ENCODE data around the gene NCAM1.
"Not testable (repeated sequence)": the region's sequence is repeated elsewhere in the genome, so short reads cannot be mapped to it uniquely, and the experiment has no call there.

Gene NCAM1

DNA sequence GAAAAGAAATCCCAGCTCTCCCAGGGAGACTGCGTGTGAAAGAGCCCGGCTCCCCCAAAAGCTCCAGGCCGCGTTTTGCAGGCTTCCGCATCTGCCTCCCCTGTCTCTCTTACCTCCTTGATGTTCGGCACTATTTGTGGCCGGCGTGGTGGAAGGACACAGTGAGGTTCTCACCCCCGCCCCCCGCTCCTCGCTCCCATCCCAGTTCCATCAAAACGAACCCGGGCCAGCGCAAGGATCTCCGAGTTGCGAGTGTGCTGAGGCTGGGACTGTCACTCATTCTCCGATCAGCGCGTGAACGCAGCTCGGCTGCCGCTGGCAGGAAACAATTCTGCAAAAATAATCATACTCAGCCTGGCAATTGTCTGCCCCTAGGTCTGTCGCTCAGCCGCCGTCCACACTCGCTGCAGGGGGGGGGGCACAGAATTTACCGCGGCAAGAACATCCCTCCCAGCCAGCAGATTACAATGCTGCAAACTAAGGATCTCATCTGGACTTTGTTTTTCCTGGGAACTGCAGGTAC lies at the start of gene NCAM1:
Gene NCAM1, plus strand, starts transcription at position 275 of the 523 bp plus-strand sequence.
- Mint-ChIP-seq H3K27ac (no peak within 1 kb of the TSS), H3K36me3 (ENCODE audit: low read depth) (no peaks in the 10 kb centered on the region), H3K4me1 (ENCODE audit: low read depth) (peaks cover 10% of the 10 kb centered on the region), H3K27me3 (ENCODE audit: low read depth) (peaks cover 74% of the 10 kb centered on the region), H3K9me3 (no peaks in the 10 kb centered on the region), H3K4me3 (peak within 1 kb of the TSS; percentile 82)
- peak; percentile 5 for DNase-seq (ENCODE audit: low spot score)

DNA sequence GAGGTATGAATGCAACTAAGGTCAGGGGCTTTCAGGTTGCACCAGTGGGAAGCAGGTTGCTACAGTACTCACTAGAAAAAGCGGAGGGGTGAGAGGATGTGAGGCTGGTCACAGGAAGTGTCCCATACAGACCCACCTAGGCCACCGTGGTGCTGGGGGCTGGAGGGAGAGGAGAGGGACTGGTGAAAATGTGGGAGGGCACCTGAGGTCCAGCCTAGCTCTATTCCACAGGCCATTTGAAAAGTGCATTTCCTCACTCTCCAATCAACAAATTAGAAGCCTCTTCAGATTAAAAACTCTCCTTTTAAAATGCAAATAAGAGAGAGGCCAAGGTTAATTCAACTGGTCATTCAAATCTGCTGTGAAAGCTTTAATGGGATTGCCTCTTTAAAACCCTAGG lies 38.6 kb upstream of the NCAM1 start:
- Mint-ChIP-seq H3K27me3 (ENCODE audit: low read depth) (no peaks in the 10 kb centered on the region), H3K4me3 (no peak overlapping the region), H3K36me3 (ENCODE audit: low read depth) (no peaks in the 10 kb centered on the region), H3K9me3 (no peaks in the 10 kb centered on the region), H3K27ac (no peak overlapping the region), H3K4me1 (ENCODE audit: low read depth) (no peaks in the 10 kb centered on the region)
- no peak for DNase-seq (ENCODE audit: low spot score)

DNA sequence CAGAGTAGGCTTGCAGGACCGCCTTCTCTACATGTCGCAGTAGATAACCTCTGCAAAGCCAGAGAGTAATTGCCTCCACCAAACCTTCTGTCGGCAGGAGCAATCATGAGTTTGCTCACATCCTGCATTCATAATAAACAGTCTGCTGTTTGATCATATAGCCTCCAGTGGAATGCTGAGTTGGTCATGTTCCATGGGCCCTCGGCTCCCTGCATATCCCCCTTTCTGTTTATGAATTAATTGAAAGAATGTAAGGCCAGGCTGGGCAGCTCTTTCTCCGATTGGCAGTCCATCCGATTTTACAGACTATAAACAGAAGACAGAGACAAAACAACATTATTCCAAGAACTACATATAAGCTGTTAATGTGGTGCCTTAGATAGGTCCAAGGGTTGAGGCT lies 36.4 kb upstream of the NCAM1 start:
- H3K36me3 Mint-ChIP-seq (ENCODE audit: low read depth); H3K4me3 Mint-ChIP-seq; H3K9me3 Mint-ChIP-seq; H3K27ac Mint-ChIP-seq; H3K4me1 Mint-ChIP-seq (ENCODE audit: low read depth); DNase-seq (ENCODE audit: low spot score); H3K27me3 Mint-ChIP-seq (ENCODE audit: low read depth): not testable (repeated sequence)

DNA sequence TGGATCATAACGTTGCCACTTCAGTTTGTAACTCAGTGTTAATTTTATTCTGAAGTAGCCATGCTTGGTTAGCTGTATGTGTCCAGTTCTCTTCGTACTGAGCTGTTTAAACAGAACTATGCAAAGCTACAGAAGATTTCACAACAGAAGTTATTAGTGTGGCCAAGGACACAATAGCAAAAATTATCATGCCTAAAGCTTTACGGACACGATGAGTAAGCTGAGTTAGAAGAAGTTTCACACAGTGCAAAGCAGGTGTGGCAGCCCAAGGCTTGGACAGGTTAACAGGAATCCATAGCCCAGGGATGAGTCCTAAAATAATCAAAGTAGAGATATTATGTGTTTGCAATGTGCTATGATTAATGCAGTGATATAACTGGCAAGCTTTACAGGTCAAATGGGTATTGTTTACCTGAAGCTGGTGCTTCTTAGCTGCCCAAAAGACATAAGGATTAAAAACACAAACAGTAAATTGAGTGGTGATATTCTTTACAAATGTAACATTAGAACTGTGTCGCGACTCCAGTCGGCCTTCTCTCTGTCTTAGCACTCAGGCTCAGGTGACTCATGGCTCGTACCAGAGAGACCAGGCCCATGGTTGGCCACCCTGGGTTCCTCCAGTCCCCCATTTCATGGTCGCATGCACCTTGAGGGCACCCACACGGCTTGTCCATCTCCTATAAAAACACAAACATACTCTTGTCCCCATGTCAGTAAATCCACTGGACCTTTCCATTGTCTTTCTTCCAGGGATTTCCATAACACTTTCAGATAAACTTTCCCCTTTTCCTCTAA lies 35.5 kb upstream of the NCAM1 start:
- no peaks in the 10 kb centered on the region for H3K36me3 Mint-ChIP-seq (ENCODE audit: low read depth)
- DNase-seq (ENCODE audit: low spot score): no peak
- no peaks in the 10 kb centered on the region for H3K27me3 Mint-ChIP-seq (ENCODE audit: low read depth)
- H3K27ac Mint-ChIP-seq: no peak overlapping the region
- no peak overlapping the region for H3K4me3 Mint-ChIP-seq
- H3K9me3 Mint-ChIP-seq: no peaks in the 10 kb centered on the region
- no peaks in the 10 kb centered on the region for H3K4me1 Mint-ChIP-seq (ENCODE audit: low read depth)

DNA sequence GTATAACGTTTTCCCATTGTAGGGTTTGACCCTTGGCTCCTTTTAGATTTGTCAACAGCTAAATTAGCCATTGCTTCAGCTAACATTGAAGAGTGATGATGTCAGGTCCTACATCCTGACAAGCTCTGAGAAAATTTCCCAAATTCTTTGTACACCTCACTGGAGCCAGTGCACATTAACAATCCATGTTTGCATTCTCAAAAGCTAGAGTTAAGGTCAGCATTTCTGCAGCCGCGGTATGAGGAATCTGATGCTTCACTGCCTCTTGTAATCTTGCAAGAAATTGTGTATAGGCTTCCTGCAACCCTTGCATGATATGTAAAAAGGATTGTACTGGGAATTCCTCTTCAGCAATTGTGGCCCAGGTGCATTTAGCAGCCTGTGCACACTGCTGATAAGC lies 33.1 kb upstream of the NCAM1 start:
- Mint-ChIP-seq H3K9me3 (no peaks in the 10 kb centered on the region), H3K27ac (no peak overlapping the region), H3K27me3 (ENCODE audit: low read depth) (no peaks in the 10 kb centered on the region), H3K4me3 (no peak overlapping the region), H3K36me3 (ENCODE audit: low read depth) (no peaks in the 10 kb centered on the region), H3K4me1 (ENCODE audit: low read depth) (no peaks in the 10 kb centered on the region)
- DNase-seq (ENCODE audit: low spot score): no peak

DNA sequence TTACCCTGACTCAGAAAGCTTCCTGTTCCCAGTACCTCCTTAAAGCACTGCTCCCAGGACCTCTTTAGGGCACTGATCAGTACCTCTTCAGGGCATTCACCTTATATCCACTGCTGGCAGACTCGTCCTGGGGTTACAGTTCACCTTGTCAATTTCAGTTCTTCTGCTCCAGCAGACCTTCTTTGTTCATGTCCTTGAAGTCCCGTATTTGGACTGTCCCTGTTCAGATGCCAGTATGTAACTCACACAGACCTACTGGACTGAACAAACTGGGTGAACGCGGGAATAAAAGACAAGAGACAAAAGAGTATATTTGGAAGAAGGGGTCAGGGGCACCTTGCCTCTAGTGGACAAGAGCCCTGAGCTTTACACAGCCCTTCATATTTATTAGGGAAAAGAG lies 31.8 kb upstream of the NCAM1 start:
- Mint-ChIP-seq H3K36me3 (ENCODE audit: low read depth) (no peaks in the 10 kb centered on the region), H3K27ac (no peak overlapping the region), H3K9me3 (no peaks in the 10 kb centered on the region), H3K27me3 (ENCODE audit: low read depth) (no peaks in the 10 kb centered on the region), H3K4me3 (no peak overlapping the region), H3K4me1 (ENCODE audit: low read depth) (no peaks in the 10 kb centered on the region)
- no peak for DNase-seq (ENCODE audit: low spot score)

DNA sequence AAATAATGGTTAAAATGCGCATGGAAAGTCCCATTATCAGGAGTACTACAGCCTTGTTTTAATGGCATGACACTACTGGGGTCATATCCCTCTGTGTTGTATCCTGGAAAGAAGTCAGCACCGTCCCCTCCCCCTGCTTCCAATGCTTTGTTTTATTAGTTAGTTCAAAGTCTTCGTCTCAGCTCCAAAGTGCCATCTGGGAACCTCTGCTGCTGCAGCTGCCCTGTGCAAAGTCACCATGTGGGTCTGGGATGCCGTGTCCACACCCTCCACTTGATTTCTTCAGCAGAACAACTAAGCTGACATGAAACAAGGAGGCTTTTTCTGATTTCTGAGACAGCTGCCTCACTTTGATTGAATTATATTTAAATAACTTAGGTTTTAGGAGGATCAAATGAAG lies 29.5 kb upstream of the NCAM1 start:
- Mint-ChIP-seq H3K27me3 (ENCODE audit: low read depth) (no peaks in the 10 kb centered on the region), H3K36me3 (ENCODE audit: low read depth) (no peaks in the 10 kb centered on the region), H3K4me3 (no peak overlapping the region), H3K9me3 (no peaks in the 10 kb centered on the region), H3K4me1 (ENCODE audit: low read depth) (no peaks in the 10 kb centered on the region), H3K27ac (no peak overlapping the region)
- DNase-seq (ENCODE audit: low spot score): no peak

DNA sequence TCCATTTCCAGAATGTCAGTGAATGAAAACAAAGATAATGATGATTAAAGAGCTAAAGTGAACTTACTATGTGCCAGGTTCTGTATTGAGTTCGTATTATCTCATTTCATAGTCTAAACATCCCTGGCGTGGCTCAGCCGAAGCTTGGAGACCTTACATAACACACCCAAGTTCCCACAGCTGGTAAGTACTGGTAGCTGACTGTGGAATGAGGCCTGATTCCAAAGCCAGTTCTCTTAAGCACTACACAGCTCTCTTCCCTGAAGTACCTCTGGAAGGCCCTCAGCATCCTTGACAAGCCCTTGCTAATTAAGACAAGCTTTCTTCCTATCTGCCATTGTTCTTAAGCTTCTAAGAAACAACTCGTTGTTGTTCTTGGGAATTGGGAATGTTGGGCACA lies 28.6 kb upstream of the NCAM1 start:
- Mint-ChIP-seq H3K27me3 (ENCODE audit: low read depth) (no peaks in the 10 kb centered on the region), H3K36me3 (ENCODE audit: low read depth) (no peaks in the 10 kb centered on the region), H3K27ac (no peak overlapping the region), H3K9me3 (no peaks in the 10 kb centered on the region), H3K4me3 (no peak overlapping the region), H3K4me1 (ENCODE audit: low read depth) (no peaks in the 10 kb centered on the region)
- DNase-seq (ENCODE audit: low spot score): no peak

DNA sequence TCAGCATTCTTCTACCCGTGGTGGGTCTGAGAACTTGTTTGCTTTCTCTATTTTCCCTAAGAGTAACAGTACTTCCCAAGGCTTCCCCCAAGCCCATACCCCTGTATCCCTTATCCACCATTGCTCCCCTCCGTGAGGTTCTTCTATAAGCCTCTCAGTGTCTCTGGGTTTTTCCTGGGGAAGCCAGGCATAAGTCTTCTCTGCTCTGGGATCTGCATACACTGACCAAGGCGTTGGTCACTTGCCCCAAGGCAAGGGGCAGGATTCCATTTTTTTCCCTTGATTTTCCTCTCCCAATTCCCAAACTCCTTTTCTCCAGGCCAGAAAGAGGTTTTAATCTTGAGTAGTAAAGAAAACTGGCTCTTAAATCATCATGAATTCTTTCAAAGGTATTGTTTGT lies 27.2 kb upstream of the NCAM1 start:
- DNase-seq (ENCODE audit: low spot score): no peak
- no peaks in the 10 kb centered on the region for H3K36me3 Mint-ChIP-seq (ENCODE audit: low read depth)
- no peak overlapping the region for H3K27ac Mint-ChIP-seq
- no peak overlapping the region for H3K4me3 Mint-ChIP-seq
- H3K27me3 Mint-ChIP-seq (ENCODE audit: low read depth): no peaks in the 10 kb centered on the region
- no peaks in the 10 kb centered on the region for H3K9me3 Mint-ChIP-seq
- no peaks in the 10 kb centered on the region for H3K4me1 Mint-ChIP-seq (ENCODE audit: low read depth)

DNA sequence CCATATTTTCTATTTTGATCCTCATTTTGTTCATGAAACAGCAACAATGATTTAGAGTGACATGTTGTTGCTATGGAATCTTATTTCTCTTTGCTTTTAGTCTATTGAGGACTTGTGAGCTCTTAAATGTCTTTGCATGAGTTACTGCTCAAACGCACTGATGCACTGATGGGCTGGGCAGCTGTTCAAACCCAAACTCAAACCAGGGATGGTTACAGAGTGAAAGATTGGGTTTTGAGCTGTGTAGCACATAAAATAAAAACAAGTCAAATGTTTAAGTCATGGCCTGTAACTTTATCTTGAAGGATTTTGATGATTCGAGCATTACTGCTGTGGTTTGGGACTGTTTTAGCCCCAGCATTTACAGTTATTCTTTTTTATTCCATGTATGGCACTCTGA lies 20.1 kb upstream of the NCAM1 start:
- no peaks in the 10 kb centered on the region for H3K9me3 Mint-ChIP-seq

DNA sequence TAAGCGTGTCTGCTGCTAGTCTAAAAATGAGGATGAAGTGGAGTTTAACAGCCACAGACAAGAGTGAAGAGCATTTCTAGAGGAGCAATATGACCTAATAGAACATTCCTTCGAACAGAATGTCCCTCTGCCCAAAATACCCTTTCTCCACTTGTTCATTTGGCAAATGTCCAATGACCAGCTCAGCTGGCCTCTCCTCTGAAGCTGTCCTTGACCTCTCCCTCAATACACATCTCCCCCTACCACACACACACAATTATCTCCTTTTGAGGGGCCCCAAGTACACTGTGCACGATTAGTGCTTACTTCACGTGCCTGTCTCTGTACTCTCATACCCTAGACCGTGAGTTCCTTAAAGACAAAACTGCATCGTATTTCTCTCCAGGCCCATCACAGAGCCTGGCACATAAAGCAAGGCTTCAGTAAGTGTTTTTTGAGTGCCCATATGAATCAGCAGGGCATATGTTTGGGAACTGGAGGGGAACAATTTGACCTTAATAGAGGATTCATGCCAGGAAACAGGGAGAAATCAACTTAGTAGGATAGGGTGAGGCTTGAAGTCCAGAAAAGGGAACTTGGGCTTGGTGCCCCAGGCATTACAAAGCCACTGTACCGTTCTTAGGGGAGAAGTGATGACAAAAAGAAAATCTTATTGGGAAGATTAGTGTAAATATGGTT lies 18.1 kb upstream of the NCAM1 start:
- no peaks in the 10 kb centered on the region for H3K36me3 Mint-ChIP-seq (ENCODE audit: low read depth)
- no peaks in the 10 kb centered on the region for H3K4me1 Mint-ChIP-seq (ENCODE audit: low read depth)
- no peaks in the 10 kb centered on the region for H3K9me3 Mint-ChIP-seq
- peaks cover 8% of the 10 kb centered on the region for H3K27me3 Mint-ChIP-seq (ENCODE audit: low read depth)
- no peak for DNase-seq (ENCODE audit: low spot score)
- H3K4me3 Mint-ChIP-seq: no peak overlapping the region
- H3K27ac Mint-ChIP-seq: no peak overlapping the region

More for the DNA sequence above, 20.1 kb upstream of the NCAM1 start:
- DNase-seq (ENCODE audit: low spot score): no peak
- no peaks in the 10 kb centered on the region for H3K4me1 Mint-ChIP-seq (ENCODE audit: low read depth)
- H3K36me3 Mint-ChIP-seq (ENCODE audit: low read depth): no peaks in the 10 kb centered on the region
- peaks cover 4% of the 10 kb centered on the region for H3K27me3 Mint-ChIP-seq (ENCODE audit: low read depth)
- H3K4me3 Mint-ChIP-seq: no peak overlapping the region
- H3K27ac Mint-ChIP-seq: no peak overlapping the region

DNA sequence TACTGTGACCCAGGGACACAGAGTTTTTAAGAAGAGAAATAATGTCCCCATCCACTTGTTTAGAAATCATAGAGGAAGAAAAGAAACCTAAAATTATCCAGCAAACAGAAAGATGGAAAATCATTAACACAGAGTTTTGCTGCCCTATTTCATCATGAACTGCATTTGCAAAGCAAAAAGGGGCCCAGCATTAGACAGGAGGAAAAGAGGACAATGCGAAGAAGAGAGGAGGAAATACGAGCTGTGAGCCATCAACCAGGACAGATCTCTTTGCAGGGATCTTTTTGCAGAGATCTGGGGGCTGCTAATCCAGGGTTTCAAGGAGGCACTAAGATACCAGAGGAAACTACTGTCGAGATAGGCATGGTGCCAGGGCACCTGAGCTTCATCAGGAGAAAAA lies 14.4 kb upstream of the NCAM1 start:
- no peak for DNase-seq (ENCODE audit: low spot score)
- Mint-ChIP-seq H3K4me3 (no peak overlapping the region), H3K4me1 (ENCODE audit: low read depth) (no peaks in the 10 kb centered on the region), H3K9me3 (no peaks in the 10 kb centered on the region), H3K36me3 (ENCODE audit: low read depth) (no peaks in the 10 kb centered on the region), H3K27ac (no peak overlapping the region), H3K27me3 (ENCODE audit: low read depth) (peaks cover 4% of the 10 kb centered on the region)

DNA sequence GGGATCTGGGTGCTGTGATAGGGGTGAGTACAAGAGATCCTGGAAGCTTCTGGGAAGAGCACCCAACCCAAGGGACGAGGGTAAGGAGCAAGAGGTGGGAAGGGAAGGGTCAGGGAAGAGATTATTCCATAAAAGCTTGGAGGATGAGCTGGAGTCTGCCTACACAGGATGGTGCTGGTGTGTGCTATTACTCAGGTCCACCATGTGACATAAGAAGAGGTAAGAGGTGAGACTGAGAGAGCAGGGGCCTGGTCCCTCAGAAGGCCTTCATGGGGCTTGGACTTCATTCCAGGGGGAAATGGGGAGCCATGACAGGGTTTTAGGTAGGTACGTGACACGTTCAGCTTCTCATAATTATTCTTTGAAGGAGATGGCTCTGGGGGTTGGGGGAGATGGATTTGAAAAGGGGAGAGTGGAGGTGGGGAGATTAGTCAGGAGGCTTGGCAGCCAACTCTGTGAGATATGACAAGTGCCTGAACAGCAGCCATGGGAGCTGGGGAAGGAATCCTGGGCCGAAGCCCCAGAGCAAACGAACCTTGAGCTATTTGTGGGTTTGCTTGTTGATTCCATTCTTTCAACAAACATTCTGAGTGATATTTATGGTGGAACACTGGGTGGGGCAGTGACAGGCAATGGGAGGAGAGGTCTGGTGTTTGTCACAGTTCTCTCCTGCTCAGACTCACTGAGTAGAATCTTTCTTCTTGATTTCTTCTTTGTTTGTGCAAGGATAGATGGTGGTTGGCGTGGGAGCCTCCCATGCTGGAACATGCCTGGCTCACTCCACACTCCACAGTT lies 11.2 kb upstream of the NCAM1 start:
- Mint-ChIP-seq H3K27me3 (ENCODE audit: low read depth) (peaks cover 4% of the 10 kb centered on the region), H3K27ac (no peak overlapping the region), H3K4me1 (ENCODE audit: low read depth) (no peaks in the 10 kb centered on the region), H3K4me3 (no peak overlapping the region), H3K9me3 (no peaks in the 10 kb centered on the region), H3K36me3 (ENCODE audit: low read depth) (no peaks in the 10 kb centered on the region)
- no peak for DNase-seq (ENCODE audit: low spot score)

DNA sequence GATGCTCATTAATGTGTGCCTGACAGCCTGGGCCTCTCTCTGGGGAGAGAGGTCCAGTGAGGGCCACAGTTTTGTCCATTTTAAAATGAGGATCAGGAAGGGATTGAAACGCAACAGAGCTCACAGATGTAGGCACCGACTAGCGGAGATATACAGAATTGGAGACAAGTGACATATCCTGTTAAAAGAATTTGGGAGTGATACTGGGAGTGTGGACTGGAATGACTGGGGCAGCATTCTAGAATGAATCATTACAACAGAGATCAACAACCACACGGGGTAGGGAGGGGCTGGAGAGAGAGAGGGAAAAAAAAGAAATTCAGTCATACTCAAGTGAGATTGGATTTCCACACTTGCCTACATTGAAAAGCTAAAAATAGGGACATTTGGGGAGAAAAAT lies 2.5 kb upstream of the NCAM1 start:
- no peak overlapping the region for H3K4me3 Mint-ChIP-seq
- H3K4me1 Mint-ChIP-seq (ENCODE audit: low read depth): peaks cover 10% of the 10 kb centered on the region
- H3K27me3 Mint-ChIP-seq (ENCODE audit: low read depth): peaks cover 56% of the 10 kb centered on the region
- no peaks in the 10 kb centered on the region for H3K9me3 Mint-ChIP-seq
- no peak for DNase-seq (ENCODE audit: low spot score)
- H3K36me3 Mint-ChIP-seq (ENCODE audit: low read depth): no peaks in the 10 kb centered on the region
- H3K27ac Mint-ChIP-seq: no peak overlapping the region

Data from T-helper 2 cell treated with Interferon-gamma antibody and Interleukin-4, amounts not matched to agents 5 μg/mL and 100 μg/mL, for 36 hours (primary cell).